DMS53 treated with DMSO at 0.1 percent for 48 hours (cell line): ENCODE results near the gene COL4A3.
"Not testable (repeated sequence)": the region's sequence is repeated elsewhere in the genome, so short reads cannot be mapped to it uniquely, and the experiment has no call there.

Source experiments
- DNase-seq: peaks from one replicate; lab custom pipeline; 2025; ENCODE audit not compliant: unreplicated experiment; lab: John Stamatoyannopoulos, UW

The COL4A3 gene

DNA sequence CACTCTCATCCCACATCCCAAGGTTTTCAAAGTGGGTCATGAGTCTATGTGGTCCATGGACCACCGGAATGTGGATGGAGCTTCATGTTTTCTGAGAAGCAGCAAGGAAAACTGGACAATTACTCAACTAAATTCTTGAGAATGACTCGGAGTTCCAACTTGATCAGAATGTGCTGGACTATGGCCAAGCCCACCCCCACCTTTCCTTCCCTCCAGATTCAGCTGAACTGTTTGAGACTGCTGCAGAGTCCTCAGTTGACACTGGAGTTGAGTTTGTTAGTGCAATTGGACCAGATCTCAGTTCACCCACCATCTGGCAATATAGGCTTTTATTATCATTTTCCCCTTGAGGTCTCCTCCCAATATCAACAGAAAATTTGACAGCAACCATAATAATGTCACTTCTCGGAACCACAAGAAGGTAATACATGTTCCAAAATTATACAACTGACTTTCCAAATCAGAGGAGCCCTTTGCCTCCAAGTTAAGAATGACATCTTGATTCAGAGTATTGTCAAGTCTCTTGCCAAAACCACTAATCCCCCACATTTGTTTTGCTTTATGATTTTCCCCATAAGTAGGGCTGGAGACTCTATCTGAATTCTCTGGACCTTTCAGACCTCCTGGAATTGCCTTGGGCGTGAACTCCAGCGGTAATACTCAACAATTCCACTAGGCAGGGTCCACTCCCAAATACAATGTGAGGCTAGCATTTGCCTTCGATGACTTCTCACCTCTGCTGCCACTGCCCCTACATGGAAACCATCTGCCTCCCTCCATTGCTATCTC, 9.2 kb upstream of the COL4A3 start:
- no peak for DNase-seq

DNA sequence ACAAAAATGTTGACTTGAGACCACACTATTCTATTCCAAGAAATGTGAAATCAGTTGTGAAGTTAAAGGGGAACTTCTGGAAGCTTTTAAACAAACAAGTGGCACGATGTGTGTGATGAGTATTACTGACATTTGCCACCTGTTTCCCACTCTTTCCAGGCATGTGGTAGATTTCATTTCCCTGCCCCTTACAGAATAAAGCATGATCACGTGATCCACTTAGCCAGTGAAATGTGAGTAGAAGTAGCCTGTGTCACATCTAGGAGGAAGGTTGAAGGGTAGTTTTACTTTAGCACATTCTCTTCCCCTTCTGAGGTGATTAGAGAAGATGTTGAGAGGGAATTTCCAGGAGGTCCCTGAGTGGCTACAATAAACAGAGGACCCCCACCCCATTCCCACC, 4.3 kb upstream of the COL4A3 start:
- no peak for DNase-seq

GRCh38 chr2:227161947-227162346, 2.5 kb upstream of the COL4A3 start:
- no peak for DNase-seq

DNA sequence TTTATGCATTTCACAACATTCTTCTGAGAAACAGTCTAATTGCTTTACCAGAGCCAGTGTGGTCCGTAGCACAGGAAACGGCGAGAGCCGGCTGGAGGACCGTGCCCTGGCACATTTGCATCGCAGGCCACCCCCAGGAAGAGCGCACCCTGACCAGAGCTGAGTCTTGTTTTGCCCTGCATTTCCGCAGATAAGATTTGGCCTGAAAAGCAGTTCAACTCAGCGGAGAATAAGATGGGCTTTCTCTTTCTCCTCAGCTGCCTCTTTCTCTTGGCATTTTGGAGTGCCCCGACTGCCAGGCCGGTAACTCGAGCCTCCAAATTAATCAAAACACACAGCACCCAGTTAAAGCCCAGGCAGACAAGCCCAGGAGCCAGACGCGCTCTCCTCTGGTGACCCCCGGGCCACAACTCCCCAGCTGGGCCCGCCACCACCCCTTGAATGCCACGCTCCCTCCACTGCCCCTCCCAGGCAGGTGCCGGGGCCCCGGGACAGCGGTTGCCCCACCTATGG, 883 bp upstream of the COL4A3 start:
- peak; percentile 16 for DNase-seq

DNA sequence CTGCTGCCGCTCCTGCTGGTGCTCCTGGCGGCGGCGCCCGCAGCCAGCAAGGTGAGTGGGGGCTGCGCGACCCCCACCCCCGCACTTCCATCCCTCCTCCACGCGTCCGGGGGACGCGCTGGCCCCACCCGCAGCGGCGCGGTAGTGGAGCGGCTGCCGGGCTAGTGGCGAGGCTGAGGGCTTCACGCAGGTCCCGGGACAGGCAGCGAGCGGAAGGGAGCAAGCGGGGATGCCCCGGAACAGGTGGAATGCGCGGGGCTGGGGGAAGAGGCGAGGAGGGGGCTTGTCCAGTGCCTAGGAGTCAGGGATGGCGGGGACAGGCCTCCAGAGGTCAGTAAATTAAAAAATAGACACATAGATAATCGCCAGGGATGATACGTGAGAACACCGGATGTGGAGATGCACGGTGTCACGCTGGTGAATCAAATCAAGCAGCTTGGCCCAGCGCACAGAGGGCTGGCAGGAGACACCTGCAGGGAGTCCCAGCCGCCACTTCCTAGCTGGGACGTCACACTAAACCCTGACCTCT, 403 bp downstream of the COL4A3 start:
- DNase-seq: peak; percentile 54

DNA sequence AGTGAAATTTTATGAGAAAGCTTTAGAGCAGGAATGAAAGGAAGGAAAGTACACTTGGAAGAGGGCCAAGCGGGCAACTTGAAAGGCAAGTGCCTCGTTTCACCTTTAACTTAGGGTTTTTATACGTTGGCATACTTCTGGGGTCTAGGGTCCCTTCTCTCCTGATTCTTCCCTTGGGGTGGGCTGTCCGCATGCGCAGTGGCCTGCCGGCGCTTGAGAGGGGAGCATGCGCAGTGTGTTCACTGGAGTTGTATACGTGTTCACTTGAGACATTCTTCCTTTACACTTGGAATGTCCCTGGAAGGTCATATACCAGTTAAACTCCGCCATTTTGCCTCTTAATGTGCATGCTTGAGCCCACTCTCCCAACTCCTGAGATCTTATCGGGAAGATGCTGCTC, 7.4 kb downstream of the COL4A3 start:
- DNase-seq: not testable (repeated sequence)

DNA sequence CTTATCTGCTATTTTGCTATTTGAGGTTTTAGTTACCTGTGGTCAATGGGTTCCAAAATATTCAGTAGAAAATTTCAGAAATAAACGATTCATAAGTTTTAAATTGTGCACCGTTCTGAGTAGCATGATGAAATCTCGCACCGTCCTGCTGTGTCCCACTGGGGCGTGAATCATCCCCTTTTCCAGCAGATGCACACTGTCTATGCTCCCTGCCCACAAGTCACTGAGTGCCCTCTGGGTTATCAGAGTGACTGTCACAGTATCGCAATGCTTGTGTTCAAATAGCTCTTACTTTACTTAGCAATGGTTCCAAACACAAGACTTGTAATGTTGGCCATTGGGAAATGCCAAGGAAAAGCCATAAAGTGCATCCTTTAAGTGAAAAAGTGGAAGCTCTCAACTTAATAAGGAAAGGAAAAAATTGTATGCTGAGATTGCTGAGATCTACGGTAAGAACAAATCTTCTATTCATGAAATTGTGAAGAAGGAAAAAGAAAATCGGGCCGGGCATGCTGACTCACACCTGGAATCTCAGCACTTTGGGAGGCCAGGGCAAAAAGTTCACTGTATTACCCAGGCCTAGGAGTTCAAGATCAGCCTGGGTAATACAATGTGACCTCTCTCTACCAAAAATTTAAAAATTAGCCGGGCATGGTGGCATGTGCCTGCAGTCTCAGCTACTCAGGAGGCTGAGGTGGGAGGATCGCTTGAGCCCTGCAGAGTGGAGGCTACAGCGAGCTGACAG, 13.3 kb downstream of the COL4A3 start:
- no peak for DNase-seq

- no peak for DNase-seq
Measured at GRCh38 chr2:227179988-227180685, 15.7 kb downstream of the COL4A3 start.

DNA sequence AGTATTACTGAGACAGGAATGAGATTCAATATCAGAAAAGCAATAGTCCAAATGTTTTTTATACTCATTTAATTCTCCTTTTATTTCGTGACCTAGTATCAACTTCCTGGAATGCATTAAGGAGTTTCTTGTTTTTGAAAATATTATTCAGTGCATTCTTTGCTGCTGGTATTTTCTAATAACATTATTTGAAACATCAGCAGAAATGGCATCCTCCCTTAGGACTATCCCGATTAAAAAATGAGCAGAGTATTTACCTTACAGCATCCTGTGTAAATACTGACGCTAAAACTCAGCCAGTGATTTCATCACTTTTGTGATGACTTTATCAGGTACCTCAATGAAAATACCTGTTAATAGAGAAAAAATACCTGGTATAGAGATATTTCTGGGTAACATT, 16.3 kb downstream of the COL4A3 start:
- DNase-seq: no peak

- no peak for DNase-seq
Measured at GRCh38 chr2:227182765-227183164, 18.3 kb downstream of the COL4A3 start.

DNA sequence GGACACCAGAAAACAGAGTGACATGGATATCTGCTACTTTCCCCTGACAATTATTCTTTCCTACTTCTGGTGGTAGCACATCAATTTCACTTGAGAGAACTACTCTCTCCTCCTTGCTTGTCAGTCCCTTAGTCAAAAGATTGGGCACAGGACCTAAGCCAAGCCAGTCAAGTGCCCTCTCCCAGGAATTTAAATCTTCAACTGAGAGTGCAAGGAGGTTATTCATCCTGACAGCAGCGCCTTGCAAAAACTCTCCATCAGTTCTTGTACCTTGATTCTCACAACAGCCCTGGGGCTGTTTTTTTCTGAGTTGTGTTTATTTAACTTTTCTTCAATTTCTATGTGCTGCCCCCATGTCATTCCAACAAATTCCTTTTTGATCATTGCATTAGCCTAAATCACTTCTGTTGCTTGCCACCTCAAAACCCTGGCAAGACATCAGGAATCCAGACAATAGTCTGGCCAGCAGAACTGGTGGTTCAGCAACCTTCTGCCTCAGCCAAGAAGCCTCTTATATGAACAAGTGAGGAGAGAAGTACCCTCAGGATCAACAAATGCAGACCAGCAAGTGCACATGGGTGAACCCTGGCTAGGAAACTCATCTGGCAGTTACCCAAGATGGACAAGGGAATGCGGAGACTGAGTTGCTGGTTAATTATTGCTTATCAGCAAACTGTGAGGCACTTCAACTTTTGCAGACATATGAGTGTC, 19.4 kb downstream of the COL4A3 start:
- no peak for DNase-seq

GRCh38 chr2:227185615-227186232, 21.3 kb downstream of the COL4A3 start:
- DNase-seq: no peak

- no peak for DNase-seq
Measured at GRCh38 chr2:227186751-227187150, 22.3 kb downstream of the COL4A3 start.

GRCh38 chr2:227188292-227188691, 23.9 kb downstream of the COL4A3 start:
- no peak for DNase-seq

DNA sequence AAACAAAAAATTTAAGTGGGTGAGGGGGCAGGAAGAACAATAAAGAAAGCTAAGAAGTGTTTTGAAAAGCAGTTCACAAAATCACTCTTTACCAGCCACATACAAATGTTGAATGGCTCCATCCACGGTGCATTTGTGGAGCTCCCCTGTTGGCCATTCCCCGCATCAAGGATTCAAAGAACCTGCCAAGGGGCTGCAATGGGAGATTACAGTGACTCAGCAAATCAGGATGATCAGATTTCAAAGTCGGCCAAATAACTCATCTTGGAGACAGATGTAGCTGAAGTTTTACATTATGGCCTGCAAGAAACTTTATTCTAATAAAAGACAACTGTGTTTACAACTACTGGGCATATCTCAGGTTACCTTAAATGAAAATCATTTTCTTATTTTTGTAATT, 26.9 kb downstream of the COL4A3 start:
- no peak for DNase-seq

DNA sequence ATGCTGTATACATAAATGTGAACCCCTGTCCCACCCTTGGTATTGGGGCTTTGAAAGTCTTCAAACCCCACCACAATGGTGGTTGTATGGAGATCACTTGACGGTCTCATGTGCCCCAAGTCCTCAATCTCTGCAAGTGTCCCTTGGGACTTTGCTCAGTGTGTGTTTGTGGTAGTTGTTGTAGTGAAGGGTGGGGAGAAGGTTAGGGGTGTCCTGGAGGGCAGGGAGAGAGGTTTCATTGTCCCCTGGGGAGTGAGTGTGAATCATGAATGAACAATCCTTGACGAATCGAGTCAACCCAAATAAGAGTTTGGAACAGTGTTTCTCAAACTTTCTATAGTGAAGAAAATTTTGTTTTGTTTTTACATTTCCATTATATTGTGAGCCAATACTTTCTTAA, 28.1 kb downstream of the COL4A3 start:
- no peak for DNase-seq

GRCh38 chr2:227194219-227194618, 29.8 kb downstream of the COL4A3 start:
- DNase-seq: no peak

DNA sequence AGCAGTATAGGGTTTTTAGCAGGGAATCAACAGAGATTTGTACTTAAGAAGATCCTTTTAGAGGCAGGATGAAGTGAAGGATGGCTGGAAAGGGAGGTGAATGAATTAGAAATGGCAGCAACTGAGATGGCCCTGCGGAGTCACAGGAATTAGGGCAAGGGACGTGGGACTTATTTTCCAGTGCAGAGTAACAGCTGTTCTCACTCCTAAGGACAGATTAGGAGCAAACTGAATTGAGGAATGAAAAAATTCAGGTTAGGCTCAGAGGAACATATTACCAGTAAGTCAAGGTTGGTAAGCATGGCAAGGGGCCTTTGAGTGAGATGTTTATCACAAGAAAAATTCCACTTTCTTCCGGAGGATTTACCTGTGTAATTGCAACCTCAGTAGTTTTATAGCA, 34.4 kb downstream of the COL4A3 start:
- no peak for DNase-seq

- DNase-seq: no peak
Measured at GRCh38 chr2:227201771-227202170, 37.3 kb downstream of the COL4A3 start.

DNA sequence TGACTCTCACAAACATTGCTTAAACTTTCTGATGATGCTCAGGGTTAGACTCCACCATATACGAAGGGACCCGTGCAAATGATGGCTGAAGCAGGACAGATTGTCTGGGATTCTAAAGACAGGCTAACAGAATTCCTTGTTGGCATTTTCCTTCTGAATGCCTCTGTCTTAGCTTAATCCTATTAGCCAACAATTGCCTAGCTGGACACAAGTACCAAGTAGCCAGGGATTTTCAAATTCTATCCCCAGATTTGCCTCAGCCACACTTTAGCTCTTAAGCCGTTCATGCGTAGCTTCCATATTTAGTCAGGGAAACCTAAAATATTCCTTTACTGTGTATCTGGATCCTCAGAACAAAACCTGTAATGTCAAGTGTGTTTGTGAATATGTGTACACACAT, 40.0 kb downstream of the COL4A3 start:
- DNase-seq: no peak
